Skin of body (tissue), 2 donors: ENCODE data around the gene SPATA25. TPM values are rescaled to one million over a fixed set of nuclear protein-coding genes. Genes with fewer than 3 reads are reported as not detected.
"Not testable (repeated sequence)": the region's sequence is repeated elsewhere in the genome, so short reads cannot be mapped to it uniquely, and the experiment has no call there.

Source experiments
- DNase-seq: peaks from one replicate; lab custom pipeline; 2025; lab: John Stamatoyannopoulos, UW
- total RNA-seq: library from RNA; depleted of rRNA; stranded (reverse); fragments of >200 nt; gene quantifications from one replicate; pipeline ENCODE4 v1.2.3, GENCODE V29; 2014

SPATA25 gene
- total RNA-seq, 1 donor from 2014 or later = 0.69 TPM

- no peak for DNase-seq
Observed at GRCh38 chr20:45894797-45895196, 7.4 kb upstream of the SPATA25 start.

- DNase-seq = no peak
Observed at GRCh38 chr20:45893831-45894230, 6.4 kb upstream of the SPATA25 start.

GRCh38 chr20:45892828-45893500 is 5.5 kb upstream of the SPATA25 start:
- DNase-seq = no peak

- no peak for DNase-seq
Observed at GRCh38 chr20:45892049-45892825, 4.8 kb upstream of the SPATA25 start.

DNA sequence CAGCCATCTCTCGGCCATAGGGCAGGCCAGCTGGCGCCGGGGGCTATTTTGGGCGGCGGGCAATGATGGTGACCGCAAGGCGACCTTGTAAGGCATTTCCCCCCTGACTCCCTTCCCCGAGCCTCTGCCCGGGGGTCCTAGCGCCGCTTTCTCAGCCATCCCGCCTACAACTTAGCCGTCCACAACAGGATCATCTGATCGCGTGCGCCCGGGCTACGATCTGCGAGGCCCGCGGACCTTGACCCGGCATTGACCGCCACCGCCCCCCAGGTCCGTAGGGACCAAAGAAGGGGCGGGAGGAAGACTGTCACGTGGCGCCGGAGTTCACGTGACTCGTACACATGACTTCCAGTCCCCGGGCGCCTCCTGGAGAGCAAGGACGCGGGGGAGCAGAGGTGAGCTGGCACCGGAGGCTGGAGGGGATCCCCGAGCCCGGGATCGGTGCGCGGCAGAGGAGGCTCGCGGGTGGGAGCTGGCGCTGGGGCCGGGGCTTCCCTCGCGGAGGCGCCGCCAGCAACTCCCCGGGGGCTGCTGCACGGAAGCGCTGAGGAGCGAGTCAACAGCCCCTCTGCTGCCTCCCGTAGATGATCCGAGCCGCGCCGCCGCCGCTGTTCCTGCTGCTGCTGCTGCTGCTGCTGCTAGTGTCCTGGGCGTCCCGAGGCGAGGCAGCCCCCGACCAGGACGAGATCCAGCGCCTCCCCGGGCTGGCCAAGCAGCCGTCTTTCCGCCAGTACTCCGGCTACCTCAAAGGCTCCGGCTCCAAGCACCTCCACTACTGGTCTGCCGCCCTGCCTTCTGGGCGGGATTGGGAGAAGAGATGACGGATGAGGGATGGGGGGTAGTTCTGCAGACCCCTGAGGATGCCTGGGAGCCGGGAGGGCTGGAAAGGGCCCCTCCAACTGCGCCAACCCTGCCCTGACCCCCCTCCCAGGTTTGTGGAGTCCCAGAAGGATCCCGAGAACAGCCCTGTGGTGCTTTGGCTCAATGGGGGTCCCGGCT is 3.9 kb upstream of the SPATA25 start, which contains the start of the genes CTSA and NEURL2:
TSS of gene CTSA (plus strand) at position 351 of the 999 bp plus-strand sequence. CDS start at position 585, 234 bp downstream.
TSS of gene NEURL2 (minus strand) at position 224 of the 999 bp plus-strand sequence. CDS start at position 7, 217 bp downstream.
- peak; percentile 81 for DNase-seq

GRCh38 chr20:45890077-45890984 is 2.9 kb upstream of the SPATA25 start:
- peak; percentile 60 for DNase-seq

DNA sequence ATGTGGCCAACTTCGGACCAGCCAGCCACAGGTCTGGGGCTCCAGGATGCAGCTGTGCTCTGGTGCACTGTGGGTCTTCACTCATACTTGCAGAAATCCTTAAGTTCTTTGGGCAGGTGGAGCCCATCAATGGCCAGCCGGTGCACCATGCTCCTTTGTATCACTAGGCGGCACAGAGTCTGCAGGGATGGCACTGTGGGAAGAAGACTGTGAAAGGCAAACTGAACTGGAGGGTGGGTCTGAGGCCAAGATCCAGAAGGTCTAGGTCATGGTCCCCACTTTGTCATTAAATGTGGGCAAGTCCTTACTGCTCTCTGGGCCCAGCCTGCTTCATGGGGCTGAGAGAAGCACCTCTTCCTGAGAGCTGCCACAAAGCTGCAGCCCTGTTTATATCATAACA is 1.3 kb upstream of the SPATA25 start:
- DNase-seq = no peak

DNA sequence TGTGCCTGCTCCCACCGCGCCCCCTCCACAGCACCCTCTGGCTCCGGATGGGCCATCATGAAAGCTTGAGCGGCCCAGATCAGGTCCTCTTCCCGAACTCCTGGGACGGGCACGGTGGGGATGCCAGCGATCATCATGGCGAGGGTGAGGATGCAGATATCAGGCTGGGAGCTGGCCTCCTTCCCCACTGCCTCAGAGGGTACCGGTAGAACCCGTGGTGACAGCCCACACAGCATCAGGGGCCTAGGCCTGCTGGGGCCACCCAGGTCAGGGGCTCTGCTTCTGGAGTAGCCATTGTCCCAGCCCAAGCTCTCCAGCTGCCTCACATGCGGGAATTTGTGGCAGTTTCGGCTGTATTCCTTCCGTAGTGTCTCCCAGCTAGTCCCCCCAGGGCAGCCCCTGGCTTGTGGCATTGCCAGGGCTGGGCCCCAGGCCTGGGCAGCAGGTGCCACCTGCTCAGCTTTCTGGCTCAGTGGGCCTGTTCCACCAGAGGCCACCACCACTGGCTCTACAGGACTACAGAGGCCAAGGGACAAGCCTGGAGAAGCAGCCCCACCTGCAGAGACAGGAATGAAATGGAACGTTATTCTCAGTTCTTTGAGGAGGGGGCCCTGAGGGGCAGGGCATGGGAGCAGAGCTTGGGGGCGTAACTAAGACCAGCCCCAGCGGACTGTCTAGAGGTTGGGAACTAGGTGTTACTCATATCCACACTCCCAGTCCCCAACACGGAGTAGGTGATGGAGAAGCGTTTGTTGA is 654 bp downstream of the SPATA25 start:
- DNase-seq = no peak

- DNase-seq = no peak
Observed at GRCh38 chr20:45883100-45883469, 4.3 kb downstream of the SPATA25 start.

DNA sequence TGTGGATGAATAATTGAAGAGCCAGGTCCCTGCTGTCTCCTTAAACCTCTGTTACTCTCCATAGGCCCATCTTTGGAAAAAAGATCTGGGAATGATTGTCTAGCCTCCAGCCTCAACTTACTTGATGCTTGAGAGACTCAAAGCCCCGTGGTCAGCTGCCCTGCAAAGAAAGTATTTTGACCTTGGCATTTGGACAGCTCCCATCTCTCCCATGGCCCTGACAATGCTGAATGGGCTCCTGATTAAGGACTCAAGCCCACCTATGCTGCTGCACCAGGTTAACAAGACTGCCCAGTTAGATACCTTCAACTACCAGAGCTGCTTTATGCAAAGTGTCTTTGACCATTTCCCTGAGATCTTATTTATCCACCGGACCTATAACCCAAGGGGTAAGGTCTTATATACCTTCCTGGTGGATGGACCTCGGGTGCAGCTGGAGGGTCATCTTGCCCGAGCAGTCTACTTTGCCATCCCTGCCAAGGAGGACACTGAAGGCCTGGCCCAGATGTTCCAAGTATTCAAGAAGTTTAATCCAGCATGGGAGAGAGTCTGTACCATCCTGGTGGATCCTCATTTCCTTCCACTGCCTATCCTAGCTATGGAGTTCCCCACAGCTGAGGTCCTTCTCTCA is 4.8 kb downstream of the SPATA25 start:
- no peak for DNase-seq

DNA sequence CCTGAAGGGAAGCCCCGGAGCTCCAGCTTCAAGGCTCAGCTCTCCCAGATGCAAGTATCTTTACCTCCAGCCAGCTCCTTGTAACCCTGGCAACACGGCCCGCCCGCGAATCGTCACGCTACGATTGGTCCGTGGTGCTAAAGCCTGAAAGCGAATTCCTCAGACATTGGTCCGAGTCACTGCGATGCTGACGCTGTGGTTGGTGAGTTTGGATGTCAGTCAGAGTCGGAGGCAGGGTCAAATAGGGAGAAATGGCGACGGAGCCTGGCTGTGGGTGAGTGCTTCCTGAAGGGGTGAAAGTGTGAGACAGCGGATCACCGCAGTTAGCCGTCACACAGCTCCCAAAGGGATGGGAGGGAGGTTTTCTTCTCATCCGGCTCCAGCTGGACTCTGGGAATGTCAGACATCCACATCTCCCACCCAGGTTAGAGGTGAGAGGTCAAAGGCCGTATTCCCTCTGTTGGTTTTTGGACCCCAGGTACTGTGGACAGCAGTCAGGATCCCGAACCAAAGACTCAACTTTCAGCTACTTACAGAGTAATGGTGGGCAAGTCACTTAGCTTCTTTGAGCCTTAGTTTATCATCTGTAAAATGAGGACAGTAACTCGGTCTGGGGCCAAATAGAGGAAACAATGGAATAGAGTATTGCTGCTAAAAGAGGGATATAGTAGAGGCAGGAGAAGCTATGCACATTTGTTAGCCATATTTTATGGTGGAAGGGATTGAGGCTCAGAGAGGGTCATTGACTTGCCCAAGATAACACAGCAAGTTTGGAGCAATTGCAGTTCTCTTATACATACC is 6.2 kb downstream of the SPATA25 start, which contains the start of gene ZSWIM1:
TSS of gene ZSWIM1 (plus strand) at position 240 of the 801 bp plus-strand sequence. CDS start 1,366 bp downstream, outside the sequence.
- DNase-seq = peak; percentile 99

- peak; percentile 41 for DNase-seq
Observed at GRCh38 chr20:45878076-45878761, 9.2 kb downstream of the SPATA25 start.

- DNase-seq = no peak
Observed at GRCh38 chr20:45874576-45874975, 12.8 kb downstream of the SPATA25 start.

GRCh38 chr20:45874104-45874481 is 13.3 kb downstream of the SPATA25 start:
- not testable (repeated sequence) for DNase-seq

- no peak for DNase-seq
Observed at GRCh38 chr20:45873409-45874103, 13.9 kb downstream of the SPATA25 start.

DNA sequence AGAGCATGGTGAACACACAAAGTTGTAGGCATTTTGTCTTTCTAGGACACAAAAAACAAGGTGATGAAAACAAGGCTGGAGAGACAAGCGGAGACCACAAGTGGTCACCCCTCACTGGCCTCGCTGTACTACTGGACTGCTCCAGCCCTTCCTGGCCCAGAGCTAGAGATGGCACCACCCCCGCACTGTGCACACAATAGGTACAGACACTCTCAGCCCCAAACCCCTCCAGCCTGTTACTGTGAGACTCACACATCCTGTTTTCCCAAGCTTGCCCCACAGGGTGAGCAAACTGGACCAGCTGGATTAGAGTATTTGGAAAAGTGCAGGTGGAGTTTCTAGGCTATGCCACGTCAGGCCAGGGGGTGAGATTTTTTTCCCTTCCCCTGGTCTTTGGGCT is 14.8 kb downstream of the SPATA25 start:
- DNase-seq = no peak

- no peak for DNase-seq
Observed at GRCh38 chr20:45867819-45868176, 19.6 kb downstream of the SPATA25 start.
